ENCODE measurements around the gene ATN1. TPM values are rescaled to one million over a fixed set of nuclear protein-coding genes. Genes with fewer than 3 reads are reported as not detected.

The ATN1 gene
- total RNA-seq, 2 experiments from 2014 or later = 0.98 to 6.7 TPM

- BruUV-seq (replicated peaks) = no TSS peak
- peak overlapping the region; percentile 67 for H3K4me3 ChIP-seq (ENCODE audit: low read depth, low read length, poor library complexity, severe bottlenecking)
- no peaks in the 10 kb centered on the region for H4K20me1 ChIP-seq (ENCODE audit: insufficient read depth, low read length)
- intact Hi-C loops (cut with micrococcal nuclease; ENCODE audit: unreplicated experiment) = no loop called here
- peaks cover 88% of the 10 kb centered on the region for H3K4me1 ChIP-seq (ENCODE audit: insufficient read depth, low read length, poor library complexity, severe bottlenecking)
- no peaks in the 10 kb centered on the region for H3K36me3 ChIP-seq (ENCODE audit: insufficient read depth, low read length)
- peak; percentile 85 for DNase-seq (ENCODE audit: low spot score)
- no peak for TF ChIP-seq CTCF (conservative IDR thresholded peaks at IDR 0.05; ENCODE audit: low read length)
- no peak for TF ChIP-seq EZH2phosphoT487 (IDR thresholded peaks at IDR 0.05; ENCODE audit: borderline replicate concordance, low read depth, low read length)
- peak overlapping the region; percentile 48 for H3K27ac ChIP-seq (ENCODE audit: low read depth, low read length, poor library complexity, severe bottlenecking)
- no peaks in the 10 kb centered on the region for H3K9me2 ChIP-seq (ENCODE audit: insufficient read depth, low read length)
- H3K9me3 ChIP-seq (ENCODE audit: low read length) = no peaks in the 10 kb centered on the region
- POLR2A ChIA-PET = interaction anchor here (0.6 to 9.3 kb wide), 6 partner anchors 8 to 102 kb away, joined by 3 to 155 read pairs (median 6); partner anchors contain the start of genes C12orf57, CDCA3, ENO2 and RNU7-1
- H3K79me2 ChIP-seq (ENCODE audit: insufficient read depth, low read depth, low read length) = no peaks in the 10 kb centered on the region
- CTCF ChIA-PET (ENCODE audit: unreplicated experiment) = no interaction called here
- no peak overlapping the region for H2AFZ ChIP-seq (ENCODE audit: low read length)
- H3K4me2 ChIP-seq (ENCODE audit: low read length) = peak overlapping the region; percentile 87
Measured at GRCh38 chr12:6953442-6954315, 25.9 kb downstream of the ATN1 start.

- Histone ChIP-seq H3K27ac (ENCODE audit: low read depth, low read length, poor library complexity, severe bottlenecking) (peak overlapping the region; percentile 48), H3K4me2 (ENCODE audit: low read length) (peak overlapping the region; percentile 87), H3K36me3 (ENCODE audit: insufficient read depth, low read length) (no peaks in the 10 kb centered on the region), H3K9me3 (ENCODE audit: low read length) (no peaks in the 10 kb centered on the region), H3K79me2 (ENCODE audit: insufficient read depth, low read depth, low read length) (no peaks in the 10 kb centered on the region), H3K4me3 (ENCODE audit: low read depth, low read length, poor library complexity, severe bottlenecking) (peak overlapping the region; percentile 67), H3K9me2 (ENCODE audit: insufficient read depth, low read length) (no peaks in the 10 kb centered on the region), H3K4me1 (ENCODE audit: insufficient read depth, low read length, poor library complexity, severe bottlenecking) (peaks cover 88% of the 10 kb centered on the region), H4K20me1 (ENCODE audit: insufficient read depth, low read length) (no peaks in the 10 kb centered on the region), H2AFZ (ENCODE audit: low read length) (no peak overlapping the region)
- BruUV-seq (replicated peaks) = no TSS peak
- no peak for DNase-seq (ENCODE audit: low spot score)
- TF ChIP-seq CTCF (conservative IDR thresholded peaks at IDR 0.05; ENCODE audit: low read length) (no peak), EZH2phosphoT487 (IDR thresholded peaks at IDR 0.05; ENCODE audit: borderline replicate concordance, low read depth, low read length) (no peak)
- intact Hi-C loops (cut with micrococcal nuclease; ENCODE audit: unreplicated experiment) = no loop called here
- ChIA-PET POLR2A (interaction anchor here (0.6 to 9.3 kb wide), 4 partner anchors 9 to 40 kb away, joined by 3 to 155 read pairs (median 4); partner anchors contain the start of genes C12orf57, ENO2 and RNU7-1), CTCF (ENCODE audit: unreplicated experiment) (no interaction called here)
Measured at GRCh38 chr12:6954316-6955107, 26.8 kb downstream of the ATN1 start.

Data from OCI-LY7 (cell line).